Mesothelial cell of epicardium (in vitro differentiated cells): ENCODE data around the gene TACC2. TPM values are rescaled to one million over a fixed set of nuclear protein-coding genes. Genes with fewer than 3 reads are reported as not detected.

Source experiments
- DNase-seq, 2 experiments: peaks; one replicate each; pipeline ENCODE4 v3.0.0; 2021; ENCODE audit warnings: low spot score in 2 of 2; ENCODE audit not compliant: unreplicated experiment in 2 of 2
- H3K27ac Mint-ChIP-seq: 2 replicates; pipeline ENCODE4 v1.8.0; 2021; ENCODE audit warnings: mixed read lengths
- H3K27me3 Mint-ChIP-seq: 2 replicates; pipeline ENCODE4 v1.8.0; 2021; ENCODE audit warnings: low read depth, mixed read lengths
- H3K36me3 Mint-ChIP-seq: 2 replicates; pipeline ENCODE4 v1.8.0; 2021; ENCODE audit warnings: mixed read lengths
- H3K4me1 Mint-ChIP-seq: 2 replicates; pipeline ENCODE4 v1.8.0; 2021; ENCODE audit warnings: mixed read lengths
- H3K4me3 Mint-ChIP-seq: 2 replicates; pipeline ENCODE4 v1.8.0; 2021; ENCODE audit warnings: mild to moderate bottlenecking, moderate library complexity, mixed read lengths
- H3K9me3 Mint-ChIP-seq: 2 replicates; pipeline ENCODE4 v1.8.0; 2021; ENCODE audit warnings: mixed read lengths
- total RNA-seq: library from RNA; stranded (reverse); gene quantifications from 3 replicates; pipeline ENCODE4 v1.2.1, GENCODE V29; 2021
- TF ChIP-seq, protein P1 (sequence below): fragments of 200-600 bp; sonication (generic); IDR thresholded peaks from one replicate; pipeline ENCODE4 v1.5.0; 2021; ENCODE audit warnings: antibody characterized with exemption; ENCODE audit not compliant: unreplicated experiment

Gene TACC2
- total RNA-seq, 1 donor from 2014 or later, result 25.5 TPM

DNA sequence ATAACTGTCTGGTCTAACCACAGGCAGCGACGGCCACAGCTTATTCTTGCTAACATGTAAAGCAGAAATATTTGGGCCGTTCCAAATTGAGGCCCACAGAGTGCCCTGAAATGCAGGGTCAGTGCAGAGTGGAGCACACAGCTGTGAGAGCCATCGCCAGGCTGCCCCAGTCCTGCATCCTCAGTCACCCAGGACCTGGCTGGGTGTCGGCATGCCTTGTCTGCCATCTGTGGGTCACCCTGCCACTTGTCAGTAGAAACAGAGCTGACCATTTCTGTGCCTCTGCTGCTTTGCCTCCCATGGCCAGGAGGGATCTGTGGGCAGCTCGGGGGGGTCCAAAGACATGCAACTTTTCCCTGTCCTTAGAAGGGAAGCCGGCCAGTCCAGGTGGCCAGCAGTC lies 224.8 kb downstream of the TACC2 start:
- Mint-ChIP-seq H3K36me3 (peaks cover 28% of the 10 kb centered on the region), H3K27me3 (no peaks in the 10 kb centered on the region)
- DNase-seq, result no peak

DNA sequence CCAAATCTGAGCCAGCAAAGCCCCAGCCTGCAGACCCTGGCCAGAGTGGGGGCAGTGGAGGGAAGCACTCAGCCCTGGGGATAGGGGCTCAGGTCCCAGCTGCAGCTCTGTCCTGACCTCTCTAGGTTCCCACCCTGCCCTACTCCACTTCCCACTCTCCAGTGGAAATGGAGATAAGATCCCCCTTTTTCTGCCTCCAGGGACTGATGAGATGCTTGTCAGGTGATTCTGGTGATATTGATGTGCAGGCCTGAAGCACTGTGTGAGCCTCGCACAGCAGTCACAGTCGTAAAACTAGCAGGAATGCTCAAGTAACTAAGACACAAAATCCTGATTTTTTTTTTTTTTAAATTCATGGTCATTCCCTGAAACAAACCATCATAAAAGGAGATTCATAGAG lies 227.1 kb downstream of the TACC2 start:
- no peaks in the 10 kb centered on the region for H3K27me3 Mint-ChIP-seq
- TF ChIP-seq, protein P1, sequence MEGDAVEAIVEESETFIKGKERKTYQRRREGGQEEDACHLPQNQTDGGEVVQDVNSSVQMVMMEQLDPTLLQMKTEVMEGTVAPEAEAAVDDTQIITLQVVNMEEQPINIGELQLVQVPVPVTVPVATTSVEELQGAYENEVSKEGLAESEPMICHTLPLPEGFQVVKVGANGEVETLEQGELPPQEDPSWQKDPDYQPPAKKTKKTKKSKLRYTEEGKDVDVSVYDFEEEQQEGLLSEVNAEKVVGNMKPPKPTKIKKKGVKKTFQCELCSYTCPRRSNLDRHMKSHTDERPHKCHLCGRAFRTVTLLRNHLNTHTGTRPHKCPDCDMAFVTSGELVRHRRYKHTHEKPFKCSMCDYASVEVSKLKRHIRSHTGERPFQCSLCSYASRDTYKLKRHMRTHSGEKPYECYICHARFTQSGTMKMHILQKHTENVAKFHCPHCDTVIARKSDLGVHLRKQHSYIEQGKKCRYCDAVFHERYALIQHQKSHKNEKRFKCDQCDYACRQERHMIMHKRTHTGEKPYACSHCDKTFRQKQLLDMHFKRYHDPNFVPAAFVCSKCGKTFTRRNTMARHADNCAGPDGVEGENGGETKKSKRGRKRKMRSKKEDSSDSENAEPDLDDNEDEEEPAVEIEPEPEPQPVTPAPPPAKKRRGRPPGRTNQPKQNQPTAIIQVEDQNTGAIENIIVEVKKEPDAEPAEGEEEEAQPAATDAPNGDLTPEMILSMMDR, result no peak
- no peak overlapping the region for H3K4me3 Mint-ChIP-seq
- no peak overlapping the region for H3K27ac Mint-ChIP-seq
- no peaks in the 10 kb centered on the region for H3K4me1 Mint-ChIP-seq
- DNase-seq, result no peak
- H3K36me3 Mint-ChIP-seq, result peaks cover 23% of the 10 kb centered on the region
- no peaks in the 10 kb centered on the region for H3K9me3 Mint-ChIP-seq

More for the DNA sequence above, 224.8 kb downstream of the TACC2 start:
- H3K9me3 Mint-ChIP-seq, result no peaks in the 10 kb centered on the region
- no peak overlapping the region for H3K27ac Mint-ChIP-seq
- TF ChIP-seq, protein P1, result no peak
- no peaks in the 10 kb centered on the region for H3K4me1 Mint-ChIP-seq
- no peak overlapping the region for H3K4me3 Mint-ChIP-seq

DNA sequence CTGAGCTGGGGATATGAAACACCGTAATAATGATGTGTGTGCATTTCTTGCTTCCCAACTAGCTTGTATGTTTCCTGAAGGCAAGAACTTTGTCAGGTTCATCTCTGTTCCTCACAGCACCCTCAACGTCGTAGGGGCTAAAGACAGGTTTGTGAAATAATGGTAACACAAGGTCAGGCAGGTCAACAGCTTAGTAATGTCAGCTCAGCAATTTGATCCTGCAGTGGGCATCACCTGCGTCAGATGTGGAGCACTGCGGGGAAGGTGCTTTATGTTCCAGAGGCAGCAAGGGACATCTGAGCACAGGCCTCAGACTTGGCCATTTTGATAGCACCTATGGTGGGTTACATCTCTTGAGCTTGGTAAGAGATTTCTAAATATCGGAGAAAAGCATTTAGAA lies 230.4 kb downstream of the TACC2 start:
- Mint-ChIP-seq H3K36me3 (peaks cover 16% of the 10 kb centered on the region), H3K4me1 (no peaks in the 10 kb centered on the region), H3K9me3 (no peaks in the 10 kb centered on the region)

DNA sequence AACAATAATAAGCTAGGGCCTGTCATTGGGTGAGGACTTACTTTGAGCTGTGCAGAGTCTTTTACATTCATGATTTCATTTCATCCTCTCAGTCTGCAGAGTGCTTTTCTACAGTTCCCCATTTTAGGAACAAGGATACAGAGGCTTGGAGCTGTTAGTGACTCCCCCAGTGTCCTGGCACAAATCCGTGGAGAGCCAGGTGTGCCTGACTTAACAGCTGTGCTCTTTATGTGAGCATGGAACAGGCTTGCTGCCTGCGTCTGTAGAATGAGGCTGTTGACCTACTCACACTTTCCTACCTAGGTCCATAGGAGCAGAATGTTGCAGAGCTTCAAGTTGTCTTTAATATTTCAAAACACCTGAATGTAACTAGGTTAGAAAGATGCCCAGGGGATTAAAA lies 231.8 kb downstream of the TACC2 start:
- no peak for DNase-seq
- TF ChIP-seq, protein P1, result no peak
- H3K4me1 Mint-ChIP-seq, result no peaks in the 10 kb centered on the region
- H3K36me3 Mint-ChIP-seq, result peaks cover 18% of the 10 kb centered on the region
- no peaks in the 10 kb centered on the region for H3K9me3 Mint-ChIP-seq
- H3K4me3 Mint-ChIP-seq, result no peak overlapping the region
- H3K27me3 Mint-ChIP-seq, result no peaks in the 10 kb centered on the region
- H3K27ac Mint-ChIP-seq, result no peak overlapping the region

More for the DNA sequence above, 230.4 kb downstream of the TACC2 start:
- Mint-ChIP-seq H3K27me3 (no peaks in the 10 kb centered on the region), H3K27ac (no peak overlapping the region), H3K4me3 (no peak overlapping the region)
- DNase-seq, result no peak
- TF ChIP-seq, protein P1, result no peak

DNA sequence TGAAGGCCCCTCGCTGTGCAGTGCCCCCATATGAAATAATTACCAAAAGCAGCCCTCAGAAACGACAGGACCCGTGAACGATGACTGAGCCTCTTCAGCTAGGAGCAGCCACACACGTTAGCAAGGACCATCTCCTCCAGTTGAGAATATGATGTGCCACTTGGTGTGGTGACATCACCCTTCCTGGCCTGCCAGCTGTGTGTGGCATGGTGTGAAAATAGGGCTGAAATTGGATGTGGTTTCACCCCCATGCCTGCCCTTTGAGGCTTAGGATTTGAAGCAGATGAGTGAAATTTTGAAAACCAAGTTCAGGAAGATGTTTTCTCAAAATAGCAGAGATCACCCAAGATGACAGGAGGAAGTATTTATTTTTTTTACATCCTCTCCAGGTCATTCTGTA lies 233.0 kb downstream of the TACC2 start:
- Mint-ChIP-seq H3K4me1 (no peaks in the 10 kb centered on the region), H3K4me3 (no peak overlapping the region), H3K27me3 (no peaks in the 10 kb centered on the region), H3K27ac (no peak overlapping the region), H3K36me3 (peaks cover 19% of the 10 kb centered on the region), H3K9me3 (no peaks in the 10 kb centered on the region)
- TF ChIP-seq, protein P1, result no peak
- no peak for DNase-seq

DNA sequence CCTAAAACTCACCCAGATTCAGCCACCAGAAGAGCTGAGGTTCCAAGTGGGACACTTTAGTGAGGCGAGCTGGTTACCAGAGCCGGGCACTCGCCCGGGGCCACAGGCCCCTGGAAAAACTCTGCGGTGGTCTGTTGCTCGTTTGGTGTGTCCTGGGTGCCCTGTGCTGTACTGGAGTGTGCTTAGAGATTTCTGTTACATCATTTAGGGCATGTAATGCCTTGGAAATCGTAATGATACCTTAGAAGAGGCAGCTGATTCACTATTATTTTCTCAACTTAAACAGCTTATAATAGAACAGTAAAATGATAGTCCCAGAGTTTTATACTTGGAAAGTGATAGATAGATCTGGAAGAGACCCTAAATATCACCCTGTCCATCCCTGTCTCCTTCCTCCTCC lies 233.7 kb downstream of the TACC2 start:
- H3K4me3 Mint-ChIP-seq, result no peak overlapping the region
- peaks cover 17% of the 10 kb centered on the region for H3K36me3 Mint-ChIP-seq

More for the DNA sequence above, 233.7 kb downstream of the TACC2 start:
- Mint-ChIP-seq H3K27ac (no peak overlapping the region), H3K27me3 (no peaks in the 10 kb centered on the region), H3K4me1 (no peaks in the 10 kb centered on the region), H3K9me3 (no peaks in the 10 kb centered on the region)
- TF ChIP-seq, protein P1, result no peak
- no peak for DNase-seq
